Neural progenitor cell (in vitro differentiated cells): ENCODE data around the gene P4HA2.

Experiments
- CTCF ChIP-seq: fragments of 200-600 bp; sonication (generic); IDR thresholded peaks from 2 replicates; pipeline ENCODE4 v1.5.1; 2017; ENCODE audit warnings: antibody characterized with exemption, mild to moderate bottlenecking
- EZH2phosphoT487 ChIP-seq: fragments of 200-600 bp; sonication (generic); IDR thresholded peaks from 2 replicates; pipeline ENCODE4 v1.6.1; 2017; ENCODE audit warnings: antibody characterized with exemption

GRCh38 chr5:132227485-132228240 lies at the start of gene P4HA2:
- TF ChIP-seq CTCF = no peak
- TF ChIP-seq EZH2phosphoT487 = no peak
